NAMALWA (cell line): ENCODE measurements around the gene FAM20C.
"Not testable (repeated sequence)": the region's sequence is repeated elsewhere in the genome, so short reads cannot be mapped to it uniquely, and the experiment has no call there.

Source experiments
- DNase-seq: peaks from one replicate; pipeline ENCODE4 v3.0.0-alpha.2; 2015; ENCODE audit warnings: low spot score

The FAM20C gene

DNA sequence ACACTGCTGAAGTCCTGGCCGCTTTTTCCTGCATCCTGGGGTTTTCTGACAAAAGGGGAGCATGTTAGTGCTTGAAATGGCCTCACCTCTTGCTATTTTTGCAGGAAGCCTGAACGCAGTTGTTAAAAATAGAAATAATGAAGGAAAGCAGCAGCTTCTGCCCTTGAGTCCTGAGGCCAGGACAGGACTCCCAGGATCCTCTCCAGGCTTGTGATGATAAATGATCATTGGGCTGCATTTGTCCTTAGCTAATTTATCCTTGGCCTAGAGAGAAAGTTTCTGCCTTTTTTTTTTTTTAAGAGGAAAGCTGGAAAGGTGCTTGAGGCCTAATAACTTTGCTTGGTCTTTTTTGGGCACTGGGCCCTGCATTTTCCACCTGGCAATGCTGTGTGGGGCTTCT, 17.7 kb upstream of the FAM20C start:
- DNase-seq: no peak

DNA sequence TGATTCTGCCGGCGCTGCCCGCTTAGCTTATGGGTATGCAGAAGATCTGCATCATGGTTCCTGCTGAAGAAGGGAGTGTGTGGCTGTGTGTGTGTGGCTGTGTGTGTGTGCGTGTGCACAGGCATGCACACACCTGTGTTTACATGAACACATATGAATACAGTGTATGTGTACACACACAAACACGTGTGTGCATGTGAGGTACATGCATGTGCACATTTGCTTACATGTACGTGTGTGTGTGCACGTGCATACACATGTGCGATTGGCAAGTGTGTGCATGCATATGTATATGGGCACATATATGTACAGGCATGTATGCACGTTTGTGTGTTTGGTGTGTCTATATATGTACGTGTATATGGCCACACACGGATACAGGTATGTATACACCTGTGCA, 16.4 kb upstream of the FAM20C start:
- no peak for DNase-seq

DNA sequence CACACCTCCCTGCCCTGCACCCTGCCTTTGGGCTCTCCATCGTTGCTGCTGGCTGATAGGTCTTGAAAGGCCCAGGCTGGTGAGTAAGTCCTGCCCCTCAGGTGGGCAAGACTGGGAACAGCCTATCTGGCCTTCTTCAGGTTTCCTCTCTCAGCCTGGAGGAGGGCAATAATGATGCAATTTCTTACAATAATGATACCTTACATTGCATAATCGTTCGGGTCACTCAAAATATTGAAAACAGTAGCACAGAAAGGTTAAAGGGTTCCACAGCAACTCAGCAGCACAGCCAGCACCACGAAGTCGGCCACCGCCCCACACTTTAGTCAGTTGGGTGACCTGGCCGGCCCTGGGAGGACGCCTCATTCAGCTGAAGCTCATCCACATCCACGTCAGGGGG, 16.0 kb upstream of the FAM20C start:
- no peak for DNase-seq

DNA sequence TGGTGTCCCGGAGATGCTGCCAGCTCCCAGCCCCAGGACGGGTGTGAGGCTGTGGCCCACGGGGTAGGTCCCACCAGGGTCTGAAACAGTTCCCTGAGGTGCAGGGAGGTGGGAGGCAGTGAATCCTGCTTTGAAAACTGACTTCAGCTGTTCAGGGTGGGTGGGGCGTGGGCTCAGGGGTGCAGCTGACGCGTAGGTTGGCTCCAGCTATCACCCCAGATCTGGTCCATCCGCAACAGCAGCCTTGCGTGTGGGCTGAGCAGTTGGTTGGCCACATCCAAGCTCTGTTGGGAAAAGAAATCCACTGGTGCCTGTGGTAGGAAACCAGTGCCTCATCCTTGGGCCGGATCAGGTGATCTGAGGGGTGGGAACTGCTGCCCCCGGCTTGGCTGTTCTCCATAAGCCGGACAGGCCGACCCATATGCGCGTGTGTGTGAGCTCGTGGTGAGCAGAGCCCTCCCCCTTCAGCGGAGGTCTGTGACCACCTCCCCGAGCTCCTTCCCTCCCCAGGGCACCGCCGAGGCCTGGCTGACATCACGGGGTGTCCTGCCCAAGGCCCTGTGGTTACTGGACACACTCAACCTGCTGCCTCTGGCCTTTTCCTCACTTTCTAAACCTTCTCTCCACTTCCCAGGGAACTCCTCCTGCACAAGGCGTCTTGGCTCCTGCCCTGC, 15.4 kb upstream of the FAM20C start:
- no peak for DNase-seq

DNA sequence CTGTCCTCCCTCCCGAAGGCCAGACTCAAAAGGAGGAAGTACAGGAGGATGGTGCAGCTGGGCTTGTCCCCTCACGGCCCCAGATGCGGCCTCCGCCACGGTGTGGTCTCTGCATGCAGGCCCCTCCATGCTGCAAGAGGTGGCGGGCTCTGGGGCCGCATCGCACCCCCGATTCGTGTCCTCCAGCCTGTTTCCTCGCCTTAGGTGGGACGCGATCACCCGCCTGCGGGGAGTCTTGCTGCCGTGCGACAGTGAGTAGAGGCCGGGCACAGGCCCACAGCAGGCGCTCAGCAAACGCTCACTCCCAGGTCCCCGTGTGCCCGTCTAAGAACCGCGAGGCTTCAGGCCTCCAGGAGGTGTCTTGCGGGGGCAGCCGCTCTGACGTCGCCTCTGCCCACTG, 13.9 kb upstream of the FAM20C start:
- no peak for DNase-seq

DNA sequence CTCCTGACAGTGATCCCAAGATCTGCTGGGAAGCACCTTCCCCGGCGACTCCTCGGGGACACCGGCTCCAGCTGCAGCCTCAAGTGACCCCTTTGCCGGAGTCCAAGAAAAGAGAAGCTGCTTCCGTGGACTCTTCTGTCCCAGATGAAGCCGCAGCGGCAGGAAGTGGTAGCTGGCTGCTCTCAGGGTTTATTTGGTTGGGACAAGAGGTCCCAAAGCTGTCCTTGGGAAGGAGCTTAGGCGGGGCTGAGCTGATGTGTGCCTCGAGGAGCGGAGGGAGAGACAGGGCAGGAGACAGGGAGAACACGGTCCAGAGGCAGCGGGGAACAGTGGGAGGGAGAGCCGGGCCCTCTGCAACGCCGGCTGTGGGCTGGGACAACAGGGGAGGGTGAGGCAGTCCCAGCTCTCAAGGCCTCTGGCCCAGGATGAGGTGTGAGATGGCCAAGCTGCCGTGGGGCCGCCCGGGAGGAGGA, 13.1 kb upstream of the FAM20C start:
- no peak for DNase-seq

DNA sequence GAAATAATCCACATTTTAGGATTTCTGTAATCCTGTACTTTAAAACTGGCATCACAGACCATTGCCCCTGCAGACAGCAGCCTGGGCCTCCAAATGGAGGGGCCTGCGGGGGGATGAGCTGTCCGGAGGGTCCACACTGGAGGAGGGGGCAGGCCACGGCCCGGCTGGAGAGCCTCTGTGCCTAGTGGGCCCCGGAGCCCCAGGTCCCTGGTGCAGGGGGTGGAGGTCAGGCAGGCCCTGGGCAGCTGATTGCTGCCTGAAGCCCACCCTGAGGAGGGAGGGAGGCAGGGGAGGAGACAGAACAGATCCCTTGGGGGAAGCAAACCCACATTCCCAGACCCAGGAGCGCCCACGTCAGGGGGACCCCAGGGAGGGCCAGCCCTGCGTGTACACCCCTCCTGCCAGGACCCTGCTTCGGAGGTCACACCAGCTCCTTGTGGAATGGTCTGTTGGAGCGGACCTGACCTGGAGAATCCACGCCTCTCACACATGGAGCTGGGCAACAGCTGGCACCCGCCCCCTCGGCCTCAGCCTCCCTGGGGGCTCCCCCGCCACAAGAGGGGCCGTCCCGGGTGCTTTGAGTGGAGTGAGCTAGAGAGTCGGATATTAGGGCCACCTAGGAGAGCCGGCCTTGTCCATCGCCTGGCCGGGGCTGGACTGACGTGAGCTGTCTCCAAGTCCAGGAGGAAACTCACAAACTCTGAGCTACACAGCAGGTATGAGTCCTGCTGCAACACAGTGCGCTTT, 12.2 kb upstream of the FAM20C start:
- no peak for DNase-seq

DNA sequence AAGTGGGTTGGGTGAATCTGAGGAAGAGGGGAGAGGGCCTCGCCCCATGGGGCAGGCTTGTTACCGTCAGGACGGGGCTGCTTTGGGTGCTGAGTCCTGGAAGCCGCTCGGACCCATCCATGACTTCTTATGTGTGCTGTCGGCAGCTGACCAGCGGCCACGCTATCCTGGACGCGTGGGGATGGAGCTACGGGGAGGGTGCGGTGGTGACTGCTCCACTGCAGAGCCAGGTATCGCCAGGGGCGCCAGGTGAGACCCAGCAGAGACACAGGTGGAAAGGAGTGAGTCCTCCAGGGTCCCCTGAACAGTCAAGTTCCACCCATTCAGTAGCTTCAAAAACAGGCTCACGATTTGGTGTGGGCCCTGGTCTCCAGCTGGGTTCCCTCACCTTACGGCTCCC, 10.6 kb upstream of the FAM20C start:
- DNase-seq: no peak

DNA sequence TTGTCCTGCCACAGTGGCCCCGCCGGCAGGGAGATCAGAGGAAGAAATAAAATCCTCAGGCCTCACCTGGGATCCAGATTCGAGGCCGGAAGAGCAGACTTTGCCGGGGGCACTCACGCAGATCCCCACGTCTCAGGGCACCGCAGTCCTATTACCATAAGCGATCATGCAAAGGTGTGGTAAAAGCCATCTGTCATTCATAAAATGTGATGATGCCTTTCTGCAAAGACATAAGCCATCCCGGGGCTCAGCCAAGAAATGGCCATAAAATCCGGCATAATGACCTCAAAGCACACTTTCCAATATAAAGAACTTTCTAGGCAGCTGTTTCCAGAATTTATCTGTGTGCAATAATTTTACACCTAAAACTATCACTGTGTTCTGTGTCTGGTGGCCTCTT, 9.9 kb upstream of the FAM20C start:
- DNase-seq: not testable (repeated sequence)

DNA sequence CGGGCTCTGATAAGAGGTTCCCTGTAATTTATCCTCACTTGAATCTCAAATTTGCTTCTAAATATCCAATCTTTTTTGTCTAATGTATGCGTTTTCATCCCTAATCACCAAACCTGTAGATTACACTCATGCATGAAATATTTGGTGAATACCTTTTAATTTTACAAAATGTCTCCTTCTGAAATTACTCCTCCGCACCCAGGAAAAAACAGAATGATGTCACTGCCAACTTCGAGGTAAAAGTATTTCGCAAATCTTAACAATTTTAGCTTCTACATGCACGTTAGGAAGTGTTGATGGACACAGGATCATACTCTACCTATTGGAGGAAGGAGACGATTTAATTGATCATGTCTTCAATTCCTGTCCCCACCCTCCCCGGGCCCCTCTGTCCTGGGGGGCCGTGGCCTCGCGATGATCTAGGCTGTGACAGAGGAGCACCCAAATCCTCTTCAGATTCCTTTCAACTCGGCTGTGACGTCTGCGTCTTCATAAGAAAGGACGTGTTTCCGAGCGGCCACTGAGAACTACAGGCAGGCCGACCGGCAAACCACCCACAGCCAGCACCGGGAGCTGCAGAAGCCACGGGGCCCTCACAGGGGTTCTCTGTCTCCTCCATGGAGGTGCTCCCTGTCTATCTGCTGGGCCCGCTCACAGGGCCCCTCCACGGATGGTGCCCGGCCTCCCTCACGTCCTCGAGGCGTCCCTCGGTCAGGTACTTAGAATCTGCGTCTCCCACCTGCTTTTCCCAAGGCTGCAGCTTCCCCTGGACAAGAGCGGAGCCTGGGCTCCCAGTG, 8.7 kb upstream of the FAM20C start:
- no peak for DNase-seq

DNA sequence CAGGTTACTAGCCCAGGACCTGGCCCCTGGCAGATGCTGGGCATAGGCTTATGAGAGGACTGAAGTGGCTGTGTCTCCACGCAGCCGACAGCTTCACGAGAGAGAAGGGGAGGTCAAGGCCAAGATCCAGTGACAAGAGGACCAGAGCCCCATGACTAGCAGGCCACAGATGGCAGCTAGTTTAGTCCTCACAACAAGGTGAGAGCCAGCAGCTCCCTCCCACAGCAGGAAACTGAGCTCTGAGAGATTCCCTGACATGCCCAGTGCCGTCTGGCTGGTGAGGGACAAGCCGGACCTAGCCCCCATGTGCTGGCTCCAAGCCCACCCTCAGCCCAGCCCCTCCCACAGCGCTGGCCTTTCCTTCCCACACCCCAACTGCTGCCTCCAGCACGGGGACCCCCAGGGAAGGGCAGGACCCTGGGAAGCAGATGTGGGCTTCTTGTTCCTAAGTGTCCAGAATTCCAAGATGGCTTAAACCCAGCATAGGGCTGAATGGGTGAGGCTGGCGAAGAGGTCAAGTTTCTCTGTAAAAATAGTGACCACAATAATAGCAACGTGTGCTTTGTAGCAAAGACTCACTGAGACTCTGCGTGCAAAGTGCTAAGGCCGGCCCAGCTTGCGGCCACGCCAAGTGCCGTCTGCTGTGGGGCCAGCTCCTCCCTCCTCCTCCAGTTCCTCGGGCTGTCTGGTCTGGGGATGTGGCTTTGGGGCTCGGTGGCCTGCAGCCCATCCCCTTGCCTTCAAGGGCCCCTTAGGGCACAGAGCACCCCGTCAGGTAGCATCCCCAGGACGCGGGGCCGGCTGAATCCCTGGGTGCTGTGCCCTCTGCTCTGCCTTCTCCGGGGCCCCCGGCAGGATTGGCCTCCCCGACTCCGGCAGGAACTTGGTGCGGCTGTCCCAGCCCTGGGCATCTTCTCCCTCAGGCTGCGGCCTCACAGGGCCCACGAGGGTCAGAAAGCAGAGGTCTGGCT, 7.8 kb upstream of the FAM20C start:
- DNase-seq: no peak

DNA sequence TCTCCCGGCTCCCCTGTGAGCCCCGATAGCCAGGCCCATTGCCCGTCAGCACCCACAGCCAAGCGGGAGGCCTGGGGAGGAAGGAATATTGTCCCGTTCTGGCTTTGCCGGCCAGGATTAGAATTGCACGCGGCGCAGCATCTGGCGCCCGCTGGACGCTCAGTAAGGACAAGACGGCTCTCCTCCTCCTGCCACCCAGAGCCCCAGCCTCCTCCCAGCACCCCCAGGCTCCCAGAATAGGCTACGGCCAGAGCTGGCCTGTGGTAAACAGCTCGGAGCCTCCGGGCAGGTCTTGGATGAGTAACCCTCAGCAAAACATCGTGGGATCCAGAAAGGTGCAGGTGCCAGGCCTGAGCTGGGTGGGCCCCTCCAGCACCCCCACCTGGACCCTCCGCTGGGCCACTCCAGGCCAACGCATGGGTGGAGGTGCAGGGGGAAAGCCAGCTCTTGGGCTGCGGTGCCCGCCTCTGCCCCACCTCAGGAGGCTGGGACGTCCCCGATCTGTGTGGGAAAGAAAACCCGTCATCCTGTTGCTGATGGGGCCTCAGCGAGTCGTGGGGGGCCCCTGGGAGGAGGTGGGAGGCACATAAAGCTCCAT, 5.8 kb upstream of the FAM20C start:
- no peak for DNase-seq

DNA sequence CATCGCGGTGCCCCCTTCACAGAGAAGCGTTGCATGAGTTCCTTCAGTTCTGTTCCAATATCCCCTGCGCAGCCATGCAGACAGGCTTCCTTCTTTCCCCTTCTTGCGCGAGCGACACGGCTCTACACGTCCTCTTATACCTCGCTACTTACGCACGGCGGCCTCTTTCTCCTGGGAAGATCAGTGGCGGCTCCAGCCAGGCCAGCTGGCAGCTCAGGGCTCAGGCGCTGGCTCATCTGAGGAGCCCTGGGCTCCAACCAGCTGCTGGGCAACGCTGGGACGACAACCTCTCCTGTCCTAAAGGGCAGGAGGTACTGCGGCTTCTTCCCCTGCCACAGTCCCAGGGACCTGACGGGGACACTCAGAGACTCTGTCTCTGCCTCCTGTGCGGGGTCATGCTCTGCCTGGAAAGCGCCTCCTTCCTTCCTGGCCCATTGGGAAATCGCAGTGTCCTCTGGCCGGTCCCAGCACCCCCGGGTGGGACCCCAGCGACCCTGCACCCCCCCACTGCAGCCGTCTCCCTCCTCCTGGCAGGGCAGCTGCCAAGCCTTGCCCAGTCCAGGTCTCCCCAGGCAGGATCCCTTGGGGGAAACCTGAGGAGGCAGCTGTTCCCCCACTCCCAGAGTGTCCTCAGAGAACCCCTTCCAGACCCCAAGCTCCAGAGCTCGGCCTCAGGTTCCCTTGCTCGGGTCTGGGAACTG, 5.0 kb upstream of the FAM20C start:
- no peak for DNase-seq

DNA sequence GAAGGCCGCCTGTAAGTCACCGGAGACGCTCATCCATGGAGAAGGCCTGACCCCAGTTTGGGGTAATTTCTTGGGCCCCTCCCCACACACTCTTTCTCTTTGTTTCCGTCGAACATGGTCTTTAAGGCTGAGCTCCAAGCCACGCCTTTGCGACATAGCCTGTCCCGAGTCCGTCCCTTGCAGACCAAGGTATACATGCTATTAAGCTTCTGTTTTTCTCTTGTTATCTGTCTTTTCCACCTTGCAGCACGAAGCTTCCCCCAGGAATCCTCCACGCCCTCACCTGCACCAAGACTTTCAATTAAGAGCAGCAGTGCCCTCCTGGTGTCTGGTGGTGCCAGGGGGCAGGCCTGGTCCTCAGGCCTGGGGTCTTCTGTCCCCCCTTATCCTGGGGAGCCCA, 4.2 kb upstream of the FAM20C start:
- no peak for DNase-seq

DNA sequence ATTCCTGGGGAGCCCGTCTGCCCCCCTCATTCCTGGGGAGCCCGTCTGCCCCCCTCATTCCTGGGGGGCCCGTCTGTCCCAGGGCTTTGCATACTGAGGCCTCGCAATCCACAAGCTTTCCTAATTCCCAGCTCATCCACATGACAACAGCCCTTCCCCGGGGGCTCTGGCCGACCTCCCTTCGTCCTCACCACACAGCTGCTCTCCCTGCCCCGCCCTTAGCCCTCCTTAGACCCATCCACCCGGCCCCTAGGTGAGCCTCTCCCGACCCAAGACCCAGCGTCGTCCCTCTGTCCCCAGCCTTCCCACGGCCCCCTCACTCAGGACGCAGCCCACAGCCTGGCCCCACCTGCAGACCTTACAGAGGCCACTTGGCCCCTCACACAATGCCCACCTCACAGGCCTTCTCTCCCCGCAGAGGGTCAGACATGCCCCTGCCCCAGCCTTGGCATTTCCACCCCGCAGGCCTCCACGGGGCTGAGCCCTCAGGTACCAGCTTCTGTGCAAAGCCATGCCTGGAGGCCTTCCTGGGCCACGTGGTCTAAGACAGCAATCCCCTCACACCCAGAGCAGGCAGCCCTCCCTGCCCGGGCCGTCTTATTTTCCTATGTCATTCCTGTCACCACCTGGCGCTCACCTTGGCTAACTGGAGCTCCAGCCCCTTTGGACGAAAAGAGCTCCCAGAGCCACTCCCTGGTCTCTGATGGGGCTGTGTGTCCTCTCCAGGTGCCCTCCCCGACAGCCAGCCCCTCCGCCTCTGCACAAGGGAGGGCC, 3.5 kb upstream of the FAM20C start:
- DNase-seq: no peak

DNA sequence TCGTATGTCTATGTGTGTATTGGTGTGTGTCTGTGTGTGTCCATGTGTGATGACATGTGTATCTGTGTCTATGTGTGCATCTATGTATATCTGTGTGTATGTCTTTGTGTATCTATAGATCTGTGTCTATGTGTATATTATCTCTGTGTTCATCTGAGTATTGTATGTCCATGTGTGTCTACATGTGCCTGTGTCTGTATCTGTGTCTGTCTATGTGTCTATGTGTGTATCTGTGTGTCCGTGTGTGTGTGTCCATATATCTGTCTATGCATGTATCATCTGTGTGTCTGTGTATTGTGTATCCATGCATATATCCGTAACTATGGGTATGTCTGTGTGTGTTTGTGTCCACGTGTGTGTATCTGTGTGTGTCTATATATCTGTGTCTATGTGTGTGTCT, 2.7 kb upstream of the FAM20C start:
- no peak for DNase-seq

DNA sequence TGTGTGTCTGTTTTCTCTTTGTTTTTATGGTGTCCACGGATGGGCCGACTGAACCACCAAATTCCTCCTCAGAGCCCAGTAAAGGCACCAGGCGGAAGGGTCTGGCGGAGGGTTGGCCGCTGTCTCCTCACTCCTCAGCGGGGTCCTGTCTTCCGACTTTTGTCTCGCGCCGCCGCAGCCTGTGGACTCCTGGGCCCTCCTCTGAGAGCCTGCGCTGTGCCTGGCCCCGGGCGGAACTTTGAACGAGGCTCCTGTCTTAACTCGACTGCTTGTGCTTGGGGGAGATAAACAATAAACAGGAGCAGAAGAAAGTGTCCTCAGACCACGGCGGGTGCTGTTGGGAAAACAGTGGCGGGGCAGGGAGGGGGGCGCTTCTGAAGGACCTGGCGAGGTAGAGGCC, 2.2 kb upstream of the FAM20C start:
- DNase-seq: no peak

DNA sequence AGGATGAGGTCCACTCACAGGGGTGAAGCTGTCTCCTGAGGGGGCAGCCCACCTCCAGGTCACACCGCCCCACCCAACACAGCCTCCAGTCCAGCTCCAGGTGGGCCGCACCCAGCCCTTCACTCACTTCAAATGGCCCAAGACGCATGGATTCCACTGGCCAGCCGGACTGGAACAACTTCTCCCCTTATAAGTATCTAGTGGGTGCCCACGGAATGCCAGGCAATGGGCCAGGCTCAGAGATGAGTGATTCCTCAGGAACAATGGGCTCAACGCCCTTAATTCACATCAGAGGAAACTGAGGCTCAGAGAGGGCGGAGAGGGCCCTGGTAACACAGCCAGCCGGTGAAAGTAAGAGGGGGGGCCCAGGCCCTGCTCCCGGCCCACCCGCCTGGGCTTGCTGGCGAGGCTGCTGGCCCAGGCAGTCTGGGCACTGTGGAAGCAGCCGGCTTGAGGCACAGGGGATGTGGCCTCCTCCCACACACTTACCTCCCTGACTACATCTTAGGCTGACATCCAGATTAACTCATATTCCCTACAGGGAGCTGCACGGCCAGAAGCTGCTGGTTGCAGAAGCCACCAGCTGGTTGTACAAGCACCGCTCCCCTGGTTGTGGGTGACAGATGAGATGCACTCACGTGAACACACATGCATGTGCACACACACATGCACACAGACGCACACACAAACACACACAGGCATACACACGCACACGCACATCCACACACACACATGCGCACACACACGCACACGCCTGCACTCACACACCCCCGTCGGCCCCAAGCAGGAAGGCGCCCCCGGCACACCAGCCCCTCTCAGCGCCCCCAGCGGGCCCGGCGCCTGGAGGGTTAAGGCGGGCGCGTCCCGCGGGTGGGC, 1.0 kb upstream of the FAM20C start:
- no peak for DNase-seq
